Endodermal cell (in vitro differentiated cells): ENCODE data around the gene ANLN. TPM values are rescaled to one million over a fixed set of nuclear protein-coding genes. Genes with fewer than 3 reads are reported as not detected.

Experiments used
- DNase-seq: peaks from one replicate; pipeline ENCODE4 v3.0.0-alpha.2; 2017
- H3K27ac ChIP-seq: 2 replicates; pipeline ENCODE4 v1.5.1; 2013; ENCODE audit warnings: mild to moderate bottlenecking, low read depth, low read length, moderate library complexity
- H3K27me3 ChIP-seq: 2 replicates; pipeline ENCODE4 v1.6.1; 2013; ENCODE audit warnings: mild to moderate bottlenecking, low read length, moderate library complexity; ENCODE audit not compliant: insufficient read depth, control insufficient read depth, poor library complexity, severe bottlenecking
- H3K36me3 ChIP-seq: 2 replicates; pipeline ENCODE4 v1.7.0; 2013; ENCODE audit warnings: mild to moderate bottlenecking, low read length, moderate library complexity; ENCODE audit not compliant: control insufficient read depth, insufficient read depth
- H3K4me1 ChIP-seq: one replicate; pipeline ENCODE4 v1.7.0; 2013; ENCODE audit warnings: low read length; ENCODE audit not compliant: control insufficient read depth, insufficient read depth
- H3K4me3 ChIP-seq: 2 replicates; pipeline ENCODE4 v1.5.1; 2013; ENCODE audit warnings: mild to moderate bottlenecking, low read length, moderate library complexity
- H3K9ac ChIP-seq: 2 replicates; pipeline ENCODE4 v1.6.1; 2013; ENCODE audit warnings: mild to moderate bottlenecking, low read length, moderate library complexity; ENCODE audit not compliant: poor library complexity, severe bottlenecking; ENCODE audit errors: extremely low read depth
- H3K9me3 ChIP-seq: 2 replicates; pipeline ENCODE4 v1.6.1; 2013; ENCODE audit warnings: mild to moderate bottlenecking, low read length, moderate library complexity; ENCODE audit not compliant: control insufficient read depth
- H3K27ac Mint-ChIP-seq: 2 replicates; pipeline ENCODE4 v1.8.0; 2020; ENCODE audit warnings: mixed read lengths
- H3K27me3 Mint-ChIP-seq: 2 replicates; pipeline ENCODE4 v1.8.0; 2021; ENCODE audit warnings: mild to moderate bottlenecking, mixed read lengths; ENCODE audit not compliant: insufficient read depth
- H3K36me3 Mint-ChIP-seq: 2 replicates; pipeline ENCODE4 v1.8.0; 2020; ENCODE audit warnings: low read depth, mixed read lengths
- H3K4me1 Mint-ChIP-seq: 2 replicates; pipeline ENCODE4 v1.8.0; 2020; ENCODE audit warnings: mixed read lengths
- H3K4me3 Mint-ChIP-seq: 2 replicates; pipeline ENCODE4 v1.8.0; 2020; ENCODE audit warnings: mild to moderate bottlenecking, moderate library complexity, mixed read lengths
- H3K9me3 Mint-ChIP-seq: 2 replicates; pipeline ENCODE4 v1.8.0; 2020; ENCODE audit warnings: mild to moderate bottlenecking, mixed read lengths
- WGBS, 2 experiments: methylation state at CpG; one replicate each; pipeline versions ENCODE4 v1.1.5 to v1.1.7; 2013; ENCODE audit warnings: missing lambda C conversion rate in 2 of 2, mixed read lengths in 1 of 2; ENCODE audit not compliant: insufficient coverage in 1 of 2, insufficient read length in 1 of 2; 5-methylcytosine and 5-hydroxymethylcytosine counted together
- total RNA-seq, 2 donors: library from RNA; stranded (reverse); fragmentation: NEBNext Ultra II Directional in 1 of 2; extraction: Animal tissue kit (Norgen Biotek cat#: 25700) in 1 of 2; gene quantifications; 2 replicates in 1 of 2; 3 replicates in 1 of 2; pipeline ENCODE4 v1.2.1, GENCODE V29; 2021
- TF ChIP-seq, protein P1 (sequence below): fragments of 200-600 bp; sonication (generic); conservative IDR thresholded peaks from 2 replicates; pipeline ENCODE4 v1.5.0; 2021; ENCODE audit warnings: antibody characterized with exemption, mild to moderate bottlenecking

Gene ANLN
- total RNA-seq, 2 donors from 2014 or later, result 78.6 to 138 TPM

- peaks cover 13% of the 10 kb centered on the region for H3K4me1 Mint-ChIP-seq
- H3K4me3 Mint-ChIP-seq, result no peak overlapping the region
- H3K27ac Mint-ChIP-seq, result no peak overlapping the region
- no peaks in the 10 kb centered on the region for H3K27me3 Mint-ChIP-seq
- Histone ChIP-seq H3K4me3 (no peak overlapping the region), H3K4me1 (no peaks in the 10 kb centered on the region), H3K27ac (no peak overlapping the region), H3K9ac (no peak overlapping the region), H3K36me3 (no peaks in the 10 kb centered on the region), H3K27me3 (no peaks in the 10 kb centered on the region), H3K9me3 (peaks cover 8% of the 10 kb centered on the region)
- WGBS, 2 experiments, result 89 to 97% methylated on average over 1 to 2 of the region's 2 CpGs
- peaks cover 4% of the 10 kb centered on the region for H3K36me3 Mint-ChIP-seq
- DNase-seq, result no peak
- peaks cover 5% of the 10 kb centered on the region for H3K9me3 Mint-ChIP-seq
- TF ChIP-seq, protein P1, sequence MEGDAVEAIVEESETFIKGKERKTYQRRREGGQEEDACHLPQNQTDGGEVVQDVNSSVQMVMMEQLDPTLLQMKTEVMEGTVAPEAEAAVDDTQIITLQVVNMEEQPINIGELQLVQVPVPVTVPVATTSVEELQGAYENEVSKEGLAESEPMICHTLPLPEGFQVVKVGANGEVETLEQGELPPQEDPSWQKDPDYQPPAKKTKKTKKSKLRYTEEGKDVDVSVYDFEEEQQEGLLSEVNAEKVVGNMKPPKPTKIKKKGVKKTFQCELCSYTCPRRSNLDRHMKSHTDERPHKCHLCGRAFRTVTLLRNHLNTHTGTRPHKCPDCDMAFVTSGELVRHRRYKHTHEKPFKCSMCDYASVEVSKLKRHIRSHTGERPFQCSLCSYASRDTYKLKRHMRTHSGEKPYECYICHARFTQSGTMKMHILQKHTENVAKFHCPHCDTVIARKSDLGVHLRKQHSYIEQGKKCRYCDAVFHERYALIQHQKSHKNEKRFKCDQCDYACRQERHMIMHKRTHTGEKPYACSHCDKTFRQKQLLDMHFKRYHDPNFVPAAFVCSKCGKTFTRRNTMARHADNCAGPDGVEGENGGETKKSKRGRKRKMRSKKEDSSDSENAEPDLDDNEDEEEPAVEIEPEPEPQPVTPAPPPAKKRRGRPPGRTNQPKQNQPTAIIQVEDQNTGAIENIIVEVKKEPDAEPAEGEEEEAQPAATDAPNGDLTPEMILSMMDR, result no peak
Observed at GRCh38 chr7:36344622-36345021, 45.0 kb upstream of the ANLN start.

- Mint-ChIP-seq H3K4me3 (no peak overlapping the region), H3K4me1 (peaks cover 16% of the 10 kb centered on the region), H3K36me3 (peaks cover 4% of the 10 kb centered on the region), H3K27ac (no peak overlapping the region), H3K9me3 (peaks cover 5% of the 10 kb centered on the region), H3K27me3 (no peaks in the 10 kb centered on the region)
- no peak for DNase-seq
- no peaks in the 10 kb centered on the region for H3K27me3 ChIP-seq
- no peak overlapping the region for H3K9ac ChIP-seq
- peaks cover 8% of the 10 kb centered on the region for H3K9me3 ChIP-seq
- TF ChIP-seq, protein P1, result no peak
- no peaks in the 10 kb centered on the region for H3K36me3 ChIP-seq
- H3K4me3 ChIP-seq, result no peak overlapping the region
- H3K4me1 ChIP-seq, result no peaks in the 10 kb centered on the region
- 86 to 94% methylated on average over 4 to 5 of the region's 6 CpGs for WGBS, 2 experiments
- H3K27ac ChIP-seq, result no peak overlapping the region
Observed at GRCh38 chr7:36346260-36346831, 43.3 kb upstream of the ANLN start.

DNA sequence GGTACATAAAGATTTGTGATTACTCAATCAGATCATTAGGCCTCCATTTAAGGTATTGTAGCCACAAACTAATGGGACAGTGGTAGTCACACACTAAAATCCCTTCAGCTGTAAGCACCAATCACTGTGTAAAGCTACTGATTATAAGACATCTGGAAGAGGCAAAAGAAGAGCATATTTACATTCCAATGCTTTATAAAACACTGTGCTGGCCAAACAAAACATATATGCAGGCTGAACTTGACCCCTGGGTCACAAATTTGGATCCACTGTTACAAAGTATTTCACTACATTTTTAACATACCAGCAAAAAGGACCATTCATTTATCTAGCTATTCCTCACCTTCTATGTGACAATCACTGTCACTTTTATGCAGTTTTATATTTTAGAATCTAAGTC lies 41.4 kb upstream of the ANLN start:
- Histone ChIP-seq H3K4me3 (no peak overlapping the region), H3K4me1 (no peaks in the 10 kb centered on the region), H3K36me3 (no peaks in the 10 kb centered on the region), H3K9ac (no peak overlapping the region), H3K9me3 (peaks cover 8% of the 10 kb centered on the region), H3K27ac (no peak overlapping the region), H3K27me3 (no peaks in the 10 kb centered on the region)
- no peak for DNase-seq
- H3K27ac Mint-ChIP-seq, result no peak overlapping the region
- H3K4me1 Mint-ChIP-seq, result peaks cover 16% of the 10 kb centered on the region
- TF ChIP-seq, protein P1, result no peak
- H3K36me3 Mint-ChIP-seq, result peaks cover 4% of the 10 kb centered on the region
- H3K27me3 Mint-ChIP-seq, result no peaks in the 10 kb centered on the region
- peaks cover 5% of the 10 kb centered on the region for H3K9me3 Mint-ChIP-seq
- no peak overlapping the region for H3K4me3 Mint-ChIP-seq
